Activated CD8-positive, alpha-beta T cell treated with anti-CD3 and anti-CD28 coated beads for 36 hours (primary cell): Measurements from ENCODE around the gene HAVCR2. TPM values are rescaled to one million over a fixed set of nuclear protein-coding genes. Genes with fewer than 3 reads are reported as not detected.

Source experiments
- ATAC-seq: fragments of 200-7000 bp; cut with Tn5 transposase; one replicate; pipeline ENCODE4 v1.10.0; 2021; ENCODE audit warnings: mild to moderate bottlenecking, moderate library complexity
- CTCF ChIA-PET: fragments of 350-600 bp; sonication (Branson Sonifier 250); formaldehyde crosslinking; loops from one replicate; lab custom pipeline; 2021; ENCODE audit warnings: antibody characterized with exemption; lab: Charles Lee
- POLR2A ChIA-PET: fragments of 350-600 bp; sonication (Branson Sonifier 250); formaldehyde crosslinking; loops from one replicate; lab custom pipeline; 2021; ENCODE audit warnings: antibody characterized with exemption; lab: Charles Lee
- DNase-seq: peaks from one replicate; pipeline ENCODE4 v3.0.0-alpha.2; 2020
- H3K27ac Mint-ChIP-seq: one replicate; pipeline ENCODE4 v1.8.0; 2021; ENCODE audit warnings: mild to moderate bottlenecking, mixed read lengths
- H3K27me3 Mint-ChIP-seq: one replicate; pipeline ENCODE4 v1.8.0; 2021; ENCODE audit warnings: mixed read lengths
- H3K36me3 Mint-ChIP-seq: one replicate; pipeline ENCODE4 v1.8.0; 2021; ENCODE audit warnings: low read depth, mixed read lengths
- H3K4me1 Mint-ChIP-seq: one replicate; pipeline ENCODE4 v1.8.0; 2021; ENCODE audit warnings: low read depth, mixed read lengths
- H3K4me3 Mint-ChIP-seq: one replicate; pipeline ENCODE4 v1.8.0; 2021; ENCODE audit warnings: mild to moderate bottlenecking, moderate library complexity, mixed read lengths
- H3K9me3 Mint-ChIP-seq: one replicate; pipeline ENCODE4 v1.8.0; 2021; ENCODE audit warnings: mixed read lengths
- intact Hi-C: fragments of 100-400 bp; cut with micrococcal nuclease; formaldehyde crosslinking; loops from one replicate; pipeline ENCODE4 v1.10.0; 2022
- total RNA-seq, 2 experiments: library from RNA; stranded (reverse); gene quantifications; one replicate each; pipeline ENCODE4 v1.2.3, GENCODE V29; 2021
- TF ChIP-seq, protein P1 (sequence below): fragments of 200-600 bp; IDR thresholded peaks from one replicate; pipeline ENCODE4 v1.8.0; 2022; ENCODE audit warnings: antibody characterized with exemption, mild to moderate bottlenecking

Gene HAVCR2
- total RNA-seq, 2 experiments from 2014 or later = 28.7 to 34.6 TPM

DNA sequence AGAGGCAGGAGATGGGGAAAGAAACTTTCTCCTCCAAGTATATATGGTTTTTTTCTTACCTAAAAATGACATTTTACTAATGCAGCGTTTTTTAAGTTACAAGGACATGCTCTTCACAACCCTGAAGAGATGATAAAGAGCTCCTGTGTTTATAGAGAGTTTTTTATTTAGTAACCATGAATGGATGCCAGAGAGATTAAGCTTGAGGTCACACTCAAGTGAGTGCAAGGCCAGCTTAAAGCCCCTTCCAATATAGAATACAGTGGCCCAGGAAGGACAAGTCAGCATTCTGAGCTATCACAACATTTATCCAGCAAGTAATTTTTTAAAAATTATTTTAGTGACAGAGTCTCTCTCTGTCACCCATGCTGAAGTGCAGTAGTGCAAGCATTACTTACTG lies 6.7 kb upstream of the HAVCR2 start:
- H3K4me3 Mint-ChIP-seq = no peak overlapping the region
- ATAC-seq (no peak), DNase-seq (no peak)
- intact Hi-C loops = no loop called here
- H3K36me3 Mint-ChIP-seq = peaks cover 2% of the 10 kb centered on the region
- TF ChIP-seq, protein P1, sequence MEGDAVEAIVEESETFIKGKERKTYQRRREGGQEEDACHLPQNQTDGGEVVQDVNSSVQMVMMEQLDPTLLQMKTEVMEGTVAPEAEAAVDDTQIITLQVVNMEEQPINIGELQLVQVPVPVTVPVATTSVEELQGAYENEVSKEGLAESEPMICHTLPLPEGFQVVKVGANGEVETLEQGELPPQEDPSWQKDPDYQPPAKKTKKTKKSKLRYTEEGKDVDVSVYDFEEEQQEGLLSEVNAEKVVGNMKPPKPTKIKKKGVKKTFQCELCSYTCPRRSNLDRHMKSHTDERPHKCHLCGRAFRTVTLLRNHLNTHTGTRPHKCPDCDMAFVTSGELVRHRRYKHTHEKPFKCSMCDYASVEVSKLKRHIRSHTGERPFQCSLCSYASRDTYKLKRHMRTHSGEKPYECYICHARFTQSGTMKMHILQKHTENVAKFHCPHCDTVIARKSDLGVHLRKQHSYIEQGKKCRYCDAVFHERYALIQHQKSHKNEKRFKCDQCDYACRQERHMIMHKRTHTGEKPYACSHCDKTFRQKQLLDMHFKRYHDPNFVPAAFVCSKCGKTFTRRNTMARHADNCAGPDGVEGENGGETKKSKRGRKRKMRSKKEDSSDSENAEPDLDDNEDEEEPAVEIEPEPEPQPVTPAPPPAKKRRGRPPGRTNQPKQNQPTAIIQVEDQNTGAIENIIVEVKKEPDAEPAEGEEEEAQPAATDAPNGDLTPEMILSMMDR = no peak
- ChIA-PET CTCF (interaction anchor here (0.8 to 3.4 kb wide), 7 partner anchors 10 to 195 kb away, joined by 3 to 20 read pairs (median 4); no protein-coding TSS in a partner anchor), POLR2A (interaction anchor here (1.5 to 2.4 kb wide), 4 partner anchors 10 to 171 kb away, joined by 4 to 11 read pairs (median 6); partner anchors contain the start of gene MED7)
- peaks cover 38% of the 10 kb centered on the region for H3K4me1 Mint-ChIP-seq
- no peak overlapping the region for H3K27ac Mint-ChIP-seq
- no peaks in the 10 kb centered on the region for H3K27me3 Mint-ChIP-seq
- H3K9me3 Mint-ChIP-seq = no peaks in the 10 kb centered on the region

- Mint-ChIP-seq H3K27me3 (no peaks in the 10 kb centered on the region), H3K27ac (peak overlapping the region; percentile 12), H3K4me1 (peaks cover 40% of the 10 kb centered on the region), H3K4me3 (no peak overlapping the region), H3K9me3 (no peaks in the 10 kb centered on the region), H3K36me3 (peaks cover 2% of the 10 kb centered on the region)
- TF ChIP-seq, protein P1 = no peak
- DNase-seq (no peak), ATAC-seq (peak; percentile 27)
- CTCF ChIA-PET = interaction anchor here (0.8 to 3.4 kb wide), 4 partner anchors 17 to 195 kb away, joined by 3 to 20 read pairs (median 4); no protein-coding TSS in a partner anchor
- POLR2A ChIA-PET = interaction anchor here (2.0 to 2.4 kb wide), 2 partner anchors 14 to 28 kb away, joined by 8 to 11 read pairs; partner anchors contain the start of gene MED7
- intact Hi-C loops = no loop called here
Measured at GRCh38 chr5:157115012-157115411, 6.2 kb upstream of the HAVCR2 start.

GRCh38 chr5:157113002-157113401 lies 4.2 kb upstream of the HAVCR2 start:
- Mint-ChIP-seq H3K4me3 (no peak overlapping the region), H3K4me1 (peaks cover 56% of the 10 kb centered on the region), H3K27ac (peak overlapping the region; percentile 65), H3K9me3 (no peaks in the 10 kb centered on the region), H3K27me3 (no peaks in the 10 kb centered on the region), H3K36me3 (peaks cover 4% of the 10 kb centered on the region)
- peak; percentile 52 for DNase-seq
- no peak for ATAC-seq
- TF ChIP-seq, protein P1 = no peak
- POLR2A ChIA-PET = interaction anchor here (0.8 kb wide), 1 partner anchor 57 kb away, joined by 3 read pairs; no protein-coding TSS in a partner anchor
- intact Hi-C loops = no loop called here
- CTCF ChIA-PET = no interaction called here

- H3K4me1 Mint-ChIP-seq = peaks cover 56% of the 10 kb centered on the region
Measured at GRCh38 chr5:157109744-157110143, 900 bp upstream of the HAVCR2 start.

More at GRCh38 chr5:157109744-157110143, 900 bp upstream of the HAVCR2 start:
- peak overlapping the region; percentile 78 for H3K4me3 Mint-ChIP-seq
- ChIA-PET POLR2A (interaction anchor here (0.5 kb wide), 2 partner anchors 138 to 163 kb away, joined by 3 read pairs; no protein-coding TSS in a partner anchor), CTCF (interaction anchor here (1.1 kb wide), 1 partner anchor 22 kb away, joined by 6 read pairs; no protein-coding TSS in a partner anchor)
- DNase-seq (peak; percentile 68), ATAC-seq (peak; percentile 64)
- H3K36me3 Mint-ChIP-seq = peaks cover 24% of the 10 kb centered on the region
- H3K27me3 Mint-ChIP-seq = no peaks in the 10 kb centered on the region
- no peaks in the 10 kb centered on the region for H3K9me3 Mint-ChIP-seq
- peak overlapping the region; percentile 94 for H3K27ac Mint-ChIP-seq
- intact Hi-C loops = loop anchor here (5.0 kb wide), 2 partner anchors 82 to 187 kb away; no protein-coding TSS in a partner anchor
- TF ChIP-seq, protein P1 = no peak
